Ureter (tissue), 1 donor: ENCODE data around the gene UCHL1. TPM values are rescaled to one million over a fixed set of nuclear protein-coding genes. Genes with fewer than 3 reads are reported as not detected.

Experiments used
- DNase-seq: peaks from one replicate; pipeline ENCODE4 v3.0.0-alpha.2; 2020; ENCODE audit warnings: low spot score
- total RNA-seq: library from RNA; stranded (reverse); gene quantifications from one replicate; pipeline ENCODE4 v1.2.4, GENCODE V29; 2023
- donor health status: DM: yes; HTN: yes; CAD: no.

Gene UCHL1
- total RNA-seq, result 8.6 TPM

GRCh38 chr4:41256740-41257256 lies at the start of gene UCHL1:
Gene UCHL1, plus strand, starts transcription at chr4:41256928. Its CDS starts 49 bp downstream, at chr4:41256977.
- no peak for DNase-seq

DNA sequence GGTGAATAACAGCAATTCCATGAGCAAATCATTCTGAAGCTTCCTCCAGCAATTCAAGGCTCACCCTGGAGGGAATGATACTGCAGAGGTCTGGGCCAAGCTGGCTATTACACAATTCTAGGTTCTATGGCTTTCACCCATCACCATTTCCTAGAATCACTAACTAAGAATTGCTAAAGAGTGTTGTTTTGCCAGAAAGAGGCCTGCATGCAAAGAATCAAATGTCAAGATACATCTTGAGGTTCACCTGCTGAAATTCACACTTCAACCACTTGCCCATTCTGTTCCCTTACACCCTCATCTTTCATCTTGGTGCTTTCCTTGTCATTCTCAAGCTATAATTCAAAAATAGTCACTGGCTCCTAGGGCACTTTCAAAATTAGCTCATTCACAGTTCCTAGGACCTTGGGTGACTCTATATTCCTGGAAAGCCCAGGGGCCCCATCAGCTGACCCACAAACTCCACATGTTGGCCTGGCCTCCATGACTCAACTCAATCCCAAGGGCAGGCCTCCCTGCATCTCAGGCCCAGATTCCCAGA lies 49.4 kb upstream of the UCHL1 start:
- DNase-seq, result no peak

GRCh38 chr4:41209187-41209586 lies 47.5 kb upstream of the UCHL1 start:
- no peak for DNase-seq

DNA sequence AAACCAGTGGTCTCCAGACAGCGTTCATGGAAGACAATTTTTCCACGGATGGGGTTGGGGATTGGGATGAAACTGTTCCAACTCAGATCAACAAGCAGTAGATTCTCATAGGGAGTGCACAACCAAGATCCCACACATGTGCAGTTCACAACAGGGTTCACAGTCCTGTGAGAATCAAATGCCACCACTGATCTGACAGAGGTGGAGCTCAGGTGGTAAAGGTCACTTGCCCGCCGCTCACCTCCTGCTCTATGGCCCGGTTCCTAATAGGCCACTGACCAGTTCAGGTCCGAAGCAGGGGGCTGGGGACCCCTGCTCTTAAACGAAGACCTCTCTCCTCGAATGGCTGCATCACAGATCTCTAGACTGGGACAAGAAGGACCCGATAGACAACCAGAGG lies 46.8 kb upstream of the UCHL1 start:
- no peak for DNase-seq

DNA sequence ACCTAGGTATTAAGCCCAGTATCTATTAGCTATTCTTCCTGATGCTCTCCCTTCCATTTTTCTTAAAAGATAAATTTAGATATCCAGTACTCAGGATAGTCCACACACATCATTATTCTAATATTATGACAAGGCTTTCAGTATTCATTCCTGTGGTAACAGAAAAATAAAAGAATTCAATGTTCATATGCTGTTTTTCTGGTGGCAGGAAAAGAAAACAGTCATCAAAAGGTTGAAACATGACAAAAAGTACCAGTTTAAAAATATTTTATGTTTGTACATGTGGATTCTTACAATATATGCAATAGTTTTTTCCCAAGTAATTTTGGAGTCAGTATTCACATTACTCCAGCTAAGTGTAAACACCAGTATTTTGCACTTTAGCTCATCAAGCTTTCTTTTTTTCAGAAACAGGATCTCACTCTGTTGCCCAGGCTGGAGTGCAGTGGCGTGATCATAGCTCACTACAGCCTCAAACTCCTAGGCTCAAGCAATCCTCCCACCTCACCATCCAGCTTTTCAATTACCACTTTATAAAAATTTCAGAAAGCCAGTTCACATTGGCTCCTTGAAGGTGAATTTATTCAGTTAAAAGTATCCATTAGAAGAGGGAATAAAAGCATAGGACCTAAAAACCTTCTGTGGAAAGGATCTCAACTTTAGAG lies 44.6 kb upstream of the UCHL1 start:
- no peak for DNase-seq

DNA sequence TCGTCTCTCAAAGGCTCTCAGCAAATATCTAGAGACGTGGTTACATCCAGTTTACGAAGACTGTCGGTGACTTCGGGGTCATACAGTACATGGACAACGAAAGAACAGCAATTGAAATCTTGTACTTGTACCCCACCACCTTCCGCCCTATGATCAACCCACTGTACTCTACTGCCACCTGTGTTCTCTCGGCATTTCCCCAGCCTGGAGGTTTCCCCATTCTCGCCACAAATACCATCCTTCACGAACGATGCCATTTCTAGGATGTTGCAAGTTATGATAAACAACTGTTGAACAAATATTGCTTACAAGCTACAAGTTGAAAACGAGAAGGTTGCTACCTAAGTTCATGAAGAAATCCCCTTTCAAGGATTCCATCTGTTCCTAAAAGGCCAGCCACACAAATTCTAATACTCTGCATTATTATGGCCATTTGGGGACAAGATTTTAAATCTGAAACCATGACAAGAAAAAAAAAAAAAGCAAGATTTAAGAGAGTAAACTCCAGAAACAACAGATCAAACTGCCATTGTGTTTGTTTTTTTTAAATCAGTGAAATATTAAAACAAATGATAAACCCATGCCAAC lies 44.0 kb upstream of the UCHL1 start:
- DNase-seq, result peak; percentile 55

DNA sequence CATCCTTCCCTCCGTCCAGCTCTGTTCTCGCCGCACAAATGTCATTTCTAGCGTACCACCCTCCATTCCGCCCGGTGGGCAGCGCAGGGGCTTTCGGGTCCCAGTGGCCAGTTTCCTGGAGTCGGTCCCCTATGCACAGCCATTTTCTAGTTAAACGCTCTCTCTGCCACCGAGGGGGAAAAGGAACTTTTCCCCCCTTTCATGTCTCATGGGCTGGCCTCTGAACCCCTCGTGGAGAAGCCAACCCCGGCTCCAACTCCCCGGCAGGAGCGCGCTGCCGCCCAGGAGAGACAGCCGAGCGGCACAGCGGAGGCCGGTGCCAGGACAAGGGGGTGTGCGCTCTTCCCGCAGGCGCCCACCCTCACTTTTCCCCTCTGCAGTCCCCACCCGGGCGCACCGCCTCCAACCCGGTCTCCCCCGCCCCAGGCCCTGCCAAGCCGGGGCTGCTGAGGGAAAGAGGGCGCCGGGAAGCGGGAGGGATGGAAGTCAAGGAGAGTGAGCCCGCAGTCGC lies 43.0 kb upstream of the UCHL1 start:
- no peak for DNase-seq

DNA sequence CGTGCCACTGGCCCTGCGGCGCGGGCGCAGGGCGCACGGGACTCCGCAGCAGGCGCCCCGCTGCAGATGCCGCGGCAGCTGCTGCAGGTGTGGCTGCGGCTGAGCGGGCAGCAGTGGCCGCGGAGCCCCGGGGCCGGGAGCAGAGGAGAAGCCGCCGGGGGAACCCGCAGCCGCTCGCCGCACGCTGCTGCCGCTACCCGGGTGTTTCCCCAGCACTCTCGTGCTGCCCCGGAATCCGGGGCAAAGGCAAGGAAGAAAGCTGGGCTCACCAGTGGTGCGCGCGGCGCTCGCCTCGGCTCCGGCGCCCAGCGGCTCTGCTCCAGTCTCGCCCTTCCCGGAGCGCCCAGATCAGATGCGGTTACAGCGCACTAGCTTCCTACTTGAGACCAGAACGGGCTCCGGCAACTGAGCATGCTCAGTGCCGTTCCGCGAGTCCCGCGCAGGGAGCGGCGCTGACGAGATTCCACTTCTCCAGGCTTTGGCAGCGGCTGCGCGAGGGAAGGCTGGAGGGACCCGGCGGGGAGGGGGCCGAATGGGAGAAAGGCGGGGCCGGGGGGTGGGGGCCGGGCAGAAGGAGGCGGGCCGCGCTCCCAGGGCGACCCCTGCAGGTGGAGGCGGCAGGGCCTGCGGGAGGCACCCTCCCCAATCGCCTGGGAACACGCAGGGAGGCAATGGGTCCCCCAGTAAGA lies 42.4 kb upstream of the UCHL1 start, which contains the start of gene APBB2:
Gene APBB2, minus strand, starts transcription at position 407 of the 689 bp plus-strand sequence. CDS start 181,288 bp downstream, outside the sequence.
- DNase-seq, result peak; percentile 94

GRCh38 chr4:41214825-41215146 lies 41.9 kb upstream of the UCHL1 start:
- no peak for DNase-seq

GRCh38 chr4:41215155-41215554 lies 41.6 kb upstream of the UCHL1 start:
- no peak for DNase-seq

- DNase-seq, result no peak
These were observed 40.8 kb upstream of the UCHL1 start for GRCh38 chr4:41215969-41216293.

DNA sequence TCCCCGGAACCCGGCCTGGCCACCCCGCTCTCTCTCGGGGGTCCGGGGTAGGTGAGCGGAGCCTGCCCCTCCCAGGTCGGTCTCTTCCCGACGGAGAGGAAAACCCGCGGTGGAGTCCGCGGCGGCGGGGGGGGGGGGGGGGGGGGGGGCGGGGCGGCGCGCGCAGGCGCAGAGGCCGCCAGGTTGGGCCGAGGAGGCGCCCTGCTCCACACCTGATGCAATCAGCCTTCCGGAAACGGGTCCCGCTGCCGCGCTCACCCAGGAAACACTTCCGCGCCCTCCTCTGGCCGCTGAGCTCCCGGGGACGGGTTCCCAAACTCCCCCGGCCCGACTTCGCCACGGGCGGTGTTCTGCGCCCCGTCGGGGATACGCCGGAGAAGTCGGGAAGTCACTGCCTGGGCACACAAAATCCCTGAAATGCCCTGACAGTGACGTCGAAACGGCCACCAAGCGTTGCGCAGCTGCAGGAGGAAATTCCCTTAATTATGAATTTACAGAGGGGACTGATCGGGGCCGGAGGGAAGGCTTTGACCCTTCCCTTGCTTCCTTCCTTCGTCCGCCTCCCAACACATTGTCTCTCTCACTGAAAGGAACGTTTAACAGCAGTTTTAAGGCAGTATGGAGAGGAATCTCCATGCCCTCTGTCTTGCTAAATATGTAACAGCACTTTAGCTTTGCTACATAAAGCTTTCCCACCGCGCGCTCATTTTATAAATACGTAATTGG lies 40.3 kb upstream of the UCHL1 start:
- DNase-seq, result peak; percentile 79

GRCh38 chr4:41217020-41217333 lies 39.8 kb upstream of the UCHL1 start:
- DNase-seq, result no peak

DNA sequence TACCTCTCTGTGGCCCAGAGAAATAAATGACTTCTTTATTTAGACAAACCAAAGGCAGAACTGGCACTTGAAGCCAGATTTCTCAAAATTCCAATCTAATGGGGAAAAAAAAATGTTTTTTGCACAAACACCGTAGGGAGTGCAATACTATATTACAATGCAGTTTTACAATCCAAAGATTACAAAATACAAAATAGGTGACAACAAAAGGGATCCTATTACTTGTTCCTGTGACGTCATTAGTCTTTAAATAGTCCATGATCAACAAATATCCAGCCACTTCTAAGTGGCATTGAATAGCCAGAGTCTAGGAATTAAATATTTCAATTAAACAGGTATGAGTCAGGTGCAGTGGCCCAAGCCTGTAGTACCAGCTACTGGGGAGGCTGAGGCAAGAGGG lies 39.4 kb upstream of the UCHL1 start:
- DNase-seq, result no peak

GRCh38 chr4:41218703-41219102 lies 38.0 kb upstream of the UCHL1 start:
- DNase-seq, result no peak

DNA sequence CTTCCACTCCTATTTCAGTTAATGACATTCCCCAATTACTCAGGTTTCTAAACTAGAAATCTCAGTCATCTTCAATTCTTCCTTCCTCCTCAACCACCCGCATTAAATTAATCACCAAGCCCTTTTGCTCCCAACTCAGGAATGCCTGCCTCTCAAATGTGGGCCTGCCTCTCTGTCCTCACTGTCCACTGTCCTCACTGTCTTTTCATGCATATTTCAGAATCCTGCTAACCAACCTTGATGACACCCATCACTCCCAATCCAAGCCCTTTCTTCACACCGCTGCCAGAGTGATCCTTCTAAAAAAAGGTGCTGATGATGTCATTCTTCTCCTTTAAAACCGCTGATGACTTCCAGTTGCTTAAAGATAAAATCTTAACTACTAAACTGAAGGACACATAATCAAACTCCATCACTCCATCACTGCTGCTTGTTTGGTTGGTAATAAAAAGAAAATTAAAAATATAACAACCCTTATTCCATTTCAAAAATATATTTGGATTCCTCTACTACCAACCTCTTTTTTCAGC lies 37.2 kb upstream of the UCHL1 start:
- DNase-seq, result no peak

- no peak for DNase-seq
These were observed 34.7 kb upstream of the UCHL1 start for GRCh38 chr4:41221850-41222645.

- DNase-seq, result no peak
These were observed 28.8 kb upstream of the UCHL1 start for GRCh38 chr4:41227902-41228301.

- DNase-seq, result no peak
These were observed 24.3 kb upstream of the UCHL1 start for GRCh38 chr4:41232406-41232805.

DNA sequence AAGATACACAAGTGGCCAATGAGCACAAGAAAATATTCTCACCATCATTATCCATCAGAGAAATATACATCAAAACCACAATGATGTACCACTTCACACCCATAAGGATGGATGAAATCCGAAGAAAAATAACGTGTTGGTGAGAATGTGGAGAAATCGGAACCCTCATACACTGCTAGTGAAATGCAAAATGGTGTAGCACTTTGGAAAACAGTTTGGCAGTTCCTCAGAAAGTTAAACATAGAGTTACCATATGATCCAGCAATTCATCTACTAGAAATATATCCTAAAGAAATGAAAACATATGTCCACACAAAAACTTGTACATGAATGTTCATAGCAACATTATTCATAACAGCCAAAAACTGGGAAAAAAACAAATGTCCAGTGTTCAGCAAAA lies 23.9 kb upstream of the UCHL1 start:
- DNase-seq, result no peak

DNA sequence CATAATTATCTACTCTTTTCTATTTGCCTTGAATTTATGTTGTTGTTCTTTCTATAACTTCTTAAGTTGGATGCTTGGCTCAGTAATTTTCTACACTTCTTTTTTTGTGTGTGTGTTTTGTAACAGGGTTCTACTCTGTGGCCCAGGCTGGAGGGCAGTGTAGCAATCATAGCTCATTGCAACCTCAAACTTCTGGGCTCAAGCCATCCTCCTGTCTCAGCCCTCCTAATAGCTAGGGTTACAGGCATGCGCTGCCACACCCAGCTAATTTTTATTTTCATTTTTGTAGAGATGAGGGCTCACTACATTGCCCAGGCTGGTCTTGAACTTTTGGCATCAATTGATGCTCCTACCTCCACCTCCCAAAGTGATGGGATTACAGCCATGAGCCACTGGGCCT lies 20.7 kb upstream of the UCHL1 start:
- no peak for DNase-seq
